ENCODE results near the gene SH3RF3.

Gene SH3RF3

DNA sequence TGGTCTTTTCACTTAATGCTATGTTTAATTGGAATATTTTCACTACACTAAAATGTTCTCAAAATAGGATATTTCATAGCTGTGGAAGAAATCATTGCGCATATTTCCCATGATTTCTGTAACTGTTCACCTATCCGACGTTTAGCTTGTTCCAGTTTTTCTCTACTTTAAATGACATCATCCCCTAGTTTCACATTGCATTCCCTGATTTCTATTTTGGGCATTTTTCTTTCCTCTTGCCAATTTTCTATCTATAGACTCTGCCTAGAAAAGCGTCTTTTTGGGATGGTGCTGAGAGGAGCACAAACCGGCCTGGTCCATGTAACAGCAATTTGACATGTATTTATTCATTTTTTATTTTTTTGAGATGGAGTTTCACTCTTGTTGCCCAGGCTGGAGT is 163.4 kb downstream of the SH3RF3 start:
- no peak for DNase-seq

DNA sequence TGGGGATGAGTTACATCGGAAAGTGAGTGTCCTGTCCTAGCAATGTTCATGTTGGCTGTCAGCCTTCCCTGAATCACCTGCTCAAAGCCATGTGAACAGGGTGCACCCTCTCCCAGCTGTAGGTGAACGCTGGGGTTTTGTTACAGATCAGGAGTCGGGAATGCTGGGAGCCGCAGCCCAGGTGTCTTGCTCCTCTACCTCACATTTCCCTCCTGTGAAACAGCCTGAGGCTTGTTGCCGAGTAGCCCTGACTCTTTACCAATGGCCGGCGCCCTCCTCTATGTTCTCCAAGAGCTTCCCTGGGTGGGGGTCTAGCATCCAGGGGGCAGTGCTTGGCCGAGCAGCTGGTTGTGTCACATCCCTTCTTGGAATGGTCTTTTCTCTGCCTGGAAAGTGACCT is 164.7 kb downstream of the SH3RF3 start:
- DNase-seq, result no peak

DNA sequence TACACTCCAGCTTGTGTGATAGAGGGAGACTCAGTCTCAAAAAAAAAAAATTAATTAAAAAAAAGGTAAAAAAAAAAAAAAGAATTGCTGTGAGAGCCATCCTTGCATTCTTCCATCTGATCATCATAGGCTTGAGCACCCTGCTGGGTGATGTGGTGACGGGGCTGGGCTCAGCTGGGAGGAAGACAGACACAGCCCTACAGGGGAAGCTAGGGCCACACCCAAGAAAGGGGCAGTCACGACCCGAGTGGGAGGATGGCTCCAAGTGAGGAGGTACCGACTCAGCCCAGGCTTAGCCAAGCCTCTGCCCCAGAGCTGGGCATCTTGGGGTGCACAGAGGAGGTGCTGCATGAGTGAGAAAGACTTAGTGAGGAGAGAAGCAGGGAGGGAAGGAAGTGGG is 165.5 kb downstream of the SH3RF3 start:
- DNase-seq, result no peak

DNA sequence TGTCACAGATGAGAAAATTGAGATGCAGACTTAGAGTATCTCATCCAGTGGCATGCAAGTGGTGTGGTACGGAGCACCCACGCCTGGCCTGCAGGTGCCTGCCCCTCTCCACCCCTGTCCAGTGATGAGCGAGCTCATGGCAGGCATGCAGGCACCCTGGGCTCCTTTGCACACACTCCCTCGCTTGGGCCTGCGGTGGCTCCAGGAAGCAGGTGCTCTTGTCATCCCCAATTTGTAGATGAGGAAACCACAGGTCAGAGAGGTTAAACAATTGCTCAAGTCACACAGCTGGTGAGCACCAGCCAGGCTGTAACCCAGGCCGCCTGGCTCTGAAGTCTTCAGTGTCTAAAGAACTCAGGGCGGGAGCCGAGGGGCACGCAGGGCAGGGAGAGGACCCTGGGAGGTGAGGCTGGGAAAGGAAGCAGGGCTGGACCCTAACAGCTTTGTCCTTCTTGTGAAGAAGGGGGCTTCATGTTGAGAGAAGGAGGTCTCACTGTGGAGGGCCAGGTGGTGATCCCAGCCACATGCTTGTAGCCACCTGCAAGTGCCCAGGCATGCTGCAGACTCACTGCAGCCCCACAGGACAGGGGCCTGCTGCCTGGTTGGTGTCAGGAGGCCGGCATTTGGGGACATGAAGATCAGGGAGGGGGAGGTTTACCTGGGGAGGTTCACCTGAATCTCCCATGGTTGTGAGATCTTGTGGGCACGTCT is 166.2 kb downstream of the SH3RF3 start:
- DNase-seq, result no peak

DNA sequence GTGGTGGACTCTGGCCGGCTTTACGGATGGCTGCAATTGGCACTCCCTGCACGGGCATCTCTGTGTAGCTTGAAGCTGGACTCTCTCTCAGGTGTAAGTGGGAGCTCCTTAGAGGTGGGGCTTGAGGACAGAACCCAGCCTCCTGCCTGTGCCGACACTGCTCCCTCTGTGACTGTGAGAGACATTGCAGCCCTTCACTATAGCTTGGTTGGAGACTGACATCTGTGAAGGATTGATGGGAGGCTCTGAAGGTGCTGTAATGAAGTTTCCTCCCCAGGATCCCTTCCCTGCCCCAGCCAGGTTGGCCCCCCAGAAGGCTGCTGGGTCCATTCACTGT is 166.7 kb downstream of the SH3RF3 start:
- DNase-seq, result no peak

DNA sequence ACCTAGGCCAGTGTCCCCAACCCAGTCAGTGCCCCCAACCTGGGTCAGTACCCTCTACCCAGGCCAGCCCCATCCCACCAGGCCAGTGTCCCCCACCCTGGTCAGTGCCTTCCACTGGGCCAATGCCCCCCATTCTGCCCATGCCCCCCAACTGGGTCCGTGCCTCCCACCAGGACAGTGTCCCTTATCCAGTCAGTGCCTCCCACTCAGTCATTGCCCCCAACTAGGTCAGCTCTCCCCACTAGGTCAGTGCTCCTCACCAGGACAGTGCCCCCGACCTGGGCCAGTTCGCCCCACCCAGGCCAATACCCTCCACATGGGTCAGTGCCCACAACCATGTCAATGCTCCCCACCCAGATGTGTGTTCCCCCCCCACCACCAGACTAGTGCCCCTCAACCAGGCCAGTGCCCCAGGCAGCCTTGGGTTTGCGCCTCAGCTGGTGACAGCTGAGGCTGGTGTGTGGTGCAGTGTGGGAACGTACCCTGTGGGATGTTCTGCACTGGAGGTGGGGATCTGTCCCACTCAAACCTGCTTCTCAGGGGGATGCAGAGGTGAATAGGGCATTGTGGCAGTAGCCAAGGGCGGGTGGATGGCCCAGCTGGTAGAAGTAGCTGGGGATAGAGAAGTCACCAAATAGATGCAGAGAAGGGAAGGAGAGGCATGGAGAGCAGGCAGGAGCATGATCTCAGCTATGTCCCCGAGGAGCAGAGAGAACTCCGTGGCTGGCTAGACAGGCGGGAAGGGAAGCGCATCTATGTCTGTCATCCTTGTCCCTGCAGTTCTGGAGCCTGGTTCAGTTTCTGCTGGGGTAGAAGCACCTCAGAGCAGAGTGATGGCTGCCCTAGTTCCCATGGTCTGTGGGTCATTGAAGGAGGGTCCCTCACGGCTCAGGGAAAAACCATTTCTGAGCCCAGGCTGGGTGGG is 168.8 kb downstream of the SH3RF3 start:
- DNase-seq, result no peak

DNA sequence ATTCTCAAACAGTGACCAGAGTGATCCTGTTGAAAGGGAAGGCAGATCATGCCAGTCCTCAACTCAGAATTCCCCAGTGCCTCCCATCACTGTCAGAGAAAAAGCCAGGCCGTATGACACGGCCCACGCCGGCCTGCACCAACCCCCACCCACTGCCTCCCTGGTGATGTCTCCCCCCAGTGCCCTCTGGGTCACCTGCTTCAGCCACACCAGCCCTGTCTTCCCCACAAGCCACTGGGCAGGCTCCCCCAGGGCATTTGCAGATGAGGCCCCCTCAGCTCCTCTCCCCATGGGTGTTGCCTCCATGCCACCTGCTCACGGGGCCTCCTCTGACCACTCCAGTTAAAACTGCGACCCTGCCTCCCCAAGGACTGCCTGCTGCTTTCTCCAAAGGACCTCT is 169.8 kb downstream of the SH3RF3 start:
- DNase-seq, result no peak

DNA sequence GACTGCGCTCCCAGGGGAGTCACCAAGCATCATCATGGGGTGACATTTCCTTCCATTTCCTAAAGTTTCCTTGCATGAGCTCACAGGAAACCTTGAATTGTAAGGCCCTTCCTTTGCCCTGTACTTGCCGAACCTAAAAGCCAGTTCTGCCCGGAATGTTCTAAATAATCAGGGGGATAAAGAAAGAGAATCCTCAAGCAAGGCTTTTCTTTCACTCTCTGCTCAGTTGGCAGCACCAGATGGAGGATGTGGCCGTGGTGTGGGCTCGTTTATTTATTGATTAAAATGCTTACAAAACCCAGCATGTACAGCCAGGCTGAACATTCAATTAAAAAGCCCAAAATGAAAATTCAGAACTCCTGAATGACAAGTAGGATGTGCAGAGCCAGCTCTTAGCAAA is 170.5 kb downstream of the SH3RF3 start:
- no peak for DNase-seq

DNA sequence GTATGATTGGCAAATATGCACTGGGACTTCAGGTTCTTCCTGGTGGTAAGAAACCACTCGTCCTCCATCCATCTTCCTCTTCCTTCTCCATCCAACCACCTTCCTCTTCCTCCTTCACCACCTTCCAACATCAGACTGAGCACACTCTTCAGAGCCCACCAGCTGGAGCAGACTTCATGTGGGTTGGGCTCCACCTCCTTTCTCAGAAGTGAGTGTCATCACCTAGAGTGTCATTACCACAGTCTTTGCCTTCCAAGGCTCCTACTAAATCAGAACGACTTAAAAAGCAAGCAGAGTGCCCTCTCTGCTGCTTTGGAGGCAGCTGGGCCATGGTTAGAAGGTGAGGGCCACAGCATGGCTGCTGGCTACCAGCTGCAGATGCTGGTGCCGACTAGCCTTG is 171.6 kb downstream of the SH3RF3 start:
- no peak for DNase-seq

DNA sequence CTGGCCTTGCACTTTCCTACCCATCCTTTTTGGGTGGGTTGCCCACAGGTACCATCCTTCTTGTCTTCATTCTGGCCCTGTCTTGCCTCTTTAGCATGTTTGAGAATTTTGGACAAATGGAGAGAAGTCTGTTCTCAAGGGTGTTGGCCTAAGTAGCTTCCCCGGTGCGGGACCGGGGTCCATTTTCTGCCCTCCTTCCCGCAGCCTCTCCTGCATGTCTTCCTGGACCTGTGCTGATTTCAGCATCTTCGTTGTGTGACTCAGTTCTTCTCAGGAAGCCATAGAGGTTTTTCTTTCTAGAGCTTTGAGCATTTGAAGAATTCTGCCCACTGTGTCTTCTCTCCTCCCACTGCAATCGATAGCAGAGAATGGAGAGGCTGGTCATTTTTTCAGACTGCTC is 172.7 kb downstream of the SH3RF3 start:
- no peak for DNase-seq

DNA sequence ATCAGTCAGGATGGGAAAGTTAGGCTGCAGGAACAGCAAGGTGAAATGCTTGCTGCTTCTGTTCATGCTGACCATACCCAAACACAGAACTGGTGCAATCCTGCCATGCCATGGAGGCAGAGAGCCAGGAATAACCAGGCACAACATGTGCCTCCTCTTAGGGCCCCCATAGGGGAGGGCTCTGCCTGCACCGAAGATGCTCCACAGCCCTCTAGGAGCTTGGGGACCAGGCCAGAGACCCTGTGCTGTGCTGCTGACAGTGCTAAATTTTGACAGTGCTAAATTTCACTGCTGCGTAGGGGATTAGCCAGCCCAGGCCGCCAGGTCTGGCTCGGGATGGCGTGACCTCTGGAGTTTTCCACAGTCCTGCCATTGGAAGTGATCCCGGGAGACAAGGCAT is 173.3 kb downstream of the SH3RF3 start:
- no peak for DNase-seq

DNA sequence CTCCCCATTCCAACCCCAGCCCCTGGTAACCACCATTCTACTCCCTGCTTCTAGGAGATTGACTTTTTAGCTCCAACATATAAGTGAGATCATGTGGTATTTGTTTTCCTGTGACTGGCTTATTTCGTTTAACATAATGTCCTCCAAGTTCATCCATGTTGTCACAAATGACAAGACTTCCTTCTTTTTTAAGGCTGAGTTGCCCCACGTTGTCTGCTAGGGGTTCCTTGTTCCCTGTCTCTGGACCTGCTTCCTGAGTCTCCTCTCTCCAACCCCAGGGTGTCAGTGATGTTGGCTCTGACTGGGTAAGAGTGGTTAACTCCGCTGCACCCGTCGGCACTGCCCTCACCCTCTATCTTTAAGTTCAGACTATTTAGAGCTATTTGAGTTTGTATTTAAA is 175.2 kb downstream of the SH3RF3 start:
- no peak for DNase-seq

DNA sequence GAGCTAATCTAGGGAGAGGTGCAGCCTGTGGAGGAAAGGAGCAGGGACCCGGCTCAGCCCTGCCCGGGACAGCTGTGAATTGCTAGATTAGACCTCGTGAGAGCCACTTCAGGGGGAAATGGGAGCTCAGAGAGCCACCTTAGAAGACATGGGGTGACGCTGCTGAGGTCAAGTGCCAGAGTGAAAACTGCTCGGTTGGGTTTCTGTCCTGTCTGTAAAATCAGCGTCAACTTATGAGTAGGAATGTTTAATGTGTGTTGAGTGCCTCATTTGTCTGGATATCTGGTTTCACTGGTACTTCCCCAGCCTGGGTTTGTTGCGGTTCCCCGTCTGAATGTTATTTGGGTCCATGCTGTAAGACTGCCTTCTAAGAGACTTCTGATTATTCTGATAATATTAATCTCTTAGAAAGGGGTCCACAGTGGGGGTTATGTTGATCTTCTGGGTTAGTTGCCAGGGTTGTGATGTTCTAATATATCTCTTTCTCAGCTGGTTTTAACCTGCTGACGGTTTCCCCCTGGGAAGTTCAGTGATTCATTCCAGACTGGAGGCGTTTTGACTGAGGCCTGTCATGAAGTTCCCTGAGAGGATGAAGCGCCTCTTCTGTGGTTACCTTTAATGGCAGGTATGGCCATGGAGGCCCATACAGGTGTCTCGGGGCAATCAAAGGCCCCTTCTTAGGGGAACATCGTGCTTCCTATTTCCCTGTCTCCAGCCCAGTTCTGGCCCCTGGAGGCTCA is 175.9 kb downstream of the SH3RF3 start:
- DNase-seq, result no peak

DNA sequence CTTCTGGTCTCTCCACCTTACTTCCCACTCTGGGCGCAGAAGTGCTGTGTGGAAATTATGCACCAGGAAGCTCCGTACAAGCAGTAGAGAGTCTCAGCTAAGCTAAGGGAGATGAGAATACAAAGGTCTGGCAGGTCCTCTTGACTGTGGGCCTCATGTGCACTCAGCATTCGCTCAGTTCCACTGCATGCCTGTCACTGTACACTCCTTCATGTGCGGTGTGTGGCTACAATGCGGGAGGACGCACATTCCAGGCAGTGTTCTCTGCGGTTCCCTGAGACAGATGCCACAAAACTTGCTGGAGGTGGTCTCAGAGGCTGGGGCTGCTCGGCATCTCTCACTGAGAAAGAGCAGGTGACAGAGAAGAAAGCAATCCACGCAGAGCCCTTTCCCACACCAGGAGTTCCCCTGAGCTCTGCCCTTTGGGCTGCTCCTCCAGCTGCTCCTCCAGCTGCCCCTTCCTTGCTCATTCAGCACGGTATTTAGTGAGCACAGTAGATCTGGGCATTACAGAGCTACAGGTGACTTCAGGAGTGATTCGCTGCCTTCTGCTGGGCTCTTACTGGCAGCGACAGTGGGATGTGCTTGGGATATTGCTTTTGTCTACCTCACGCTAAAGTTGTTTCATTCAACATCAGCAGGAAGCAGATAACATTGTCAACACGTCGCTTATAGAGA is 176.6 kb downstream of the SH3RF3 start:
- DNase-seq, result no peak

DNA sequence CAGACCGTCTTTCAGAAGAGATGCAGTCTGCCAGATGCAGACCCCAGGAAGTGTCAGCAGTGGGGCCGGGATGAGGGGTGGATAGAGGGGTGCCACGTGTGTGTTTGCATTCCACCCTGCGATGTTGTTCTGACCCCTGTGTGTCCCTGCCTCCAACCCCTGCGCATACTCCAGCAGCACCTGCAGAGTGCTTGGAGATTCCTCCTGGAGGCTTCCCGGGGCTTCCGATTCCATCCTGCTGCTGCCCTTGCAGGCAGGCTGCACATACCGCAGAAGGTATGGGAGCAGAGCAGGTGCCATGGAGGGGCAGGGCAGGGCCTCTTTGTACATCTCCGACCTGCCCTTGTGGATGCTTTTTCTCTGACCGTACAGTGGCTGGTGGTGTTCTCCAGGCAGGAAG is 177.2 kb downstream of the SH3RF3 start:
- DNase-seq, result no peak

DNA sequence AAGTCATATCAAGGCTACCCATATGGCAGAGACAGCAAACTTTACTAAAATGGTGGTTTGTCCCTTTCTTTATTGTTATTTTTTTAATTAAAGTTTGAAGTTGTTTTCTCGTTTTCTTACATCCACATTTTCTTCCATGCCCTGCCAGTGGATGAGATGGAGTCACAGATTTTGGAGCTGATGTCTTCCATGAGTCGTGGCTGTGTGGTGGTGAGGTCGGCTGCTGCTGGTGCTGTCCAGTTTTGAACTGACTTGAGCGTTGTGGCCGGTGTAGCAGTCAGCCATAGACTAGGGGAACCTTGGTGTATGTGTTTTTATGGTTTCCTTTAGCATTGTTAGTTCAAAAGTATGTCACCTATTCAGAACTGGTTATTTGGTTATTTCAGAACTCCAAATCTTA is 182.8 kb downstream of the SH3RF3 start:
- no peak for DNase-seq

DNA sequence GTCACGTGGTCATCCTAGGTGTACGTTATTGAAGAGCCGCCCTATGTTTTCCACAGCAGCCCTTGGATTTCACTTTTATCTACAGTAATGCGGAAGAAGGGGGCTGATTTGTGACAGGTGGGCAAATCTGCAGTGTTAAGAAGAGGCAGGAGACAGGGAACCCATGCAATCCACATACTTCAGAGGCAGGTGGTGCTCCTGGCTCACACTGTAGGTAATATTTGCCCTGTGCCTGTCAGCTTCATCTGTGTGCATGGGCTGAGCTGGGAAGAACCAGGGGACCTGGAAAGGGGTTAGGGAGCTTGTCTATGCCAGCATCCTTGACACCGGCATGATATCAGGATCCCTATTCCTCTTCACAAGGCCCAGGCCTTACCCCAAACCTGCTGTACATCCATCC is 183.9 kb downstream of the SH3RF3 start:
- no peak for DNase-seq

DNA sequence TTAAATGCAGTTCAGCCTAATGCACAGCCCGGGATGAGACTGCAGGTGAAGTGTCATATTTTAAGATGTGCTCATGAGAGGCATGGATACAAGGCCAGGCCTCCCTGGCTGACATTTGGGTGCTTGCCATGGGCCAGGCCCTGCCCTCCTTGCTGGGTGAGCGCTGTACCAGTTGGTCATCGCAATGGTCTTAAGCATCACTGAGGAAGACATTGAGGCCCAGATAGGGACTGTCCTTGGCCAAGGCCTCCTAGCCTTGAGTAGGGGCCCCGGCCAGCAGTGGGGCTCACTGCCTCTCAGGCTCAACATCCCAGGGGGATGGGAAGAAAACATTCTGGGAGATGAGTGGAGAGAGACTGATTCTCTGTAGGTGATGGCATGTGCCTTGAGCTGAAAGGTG is 184.3 kb downstream of the SH3RF3 start:
- no peak for DNase-seq

DNA sequence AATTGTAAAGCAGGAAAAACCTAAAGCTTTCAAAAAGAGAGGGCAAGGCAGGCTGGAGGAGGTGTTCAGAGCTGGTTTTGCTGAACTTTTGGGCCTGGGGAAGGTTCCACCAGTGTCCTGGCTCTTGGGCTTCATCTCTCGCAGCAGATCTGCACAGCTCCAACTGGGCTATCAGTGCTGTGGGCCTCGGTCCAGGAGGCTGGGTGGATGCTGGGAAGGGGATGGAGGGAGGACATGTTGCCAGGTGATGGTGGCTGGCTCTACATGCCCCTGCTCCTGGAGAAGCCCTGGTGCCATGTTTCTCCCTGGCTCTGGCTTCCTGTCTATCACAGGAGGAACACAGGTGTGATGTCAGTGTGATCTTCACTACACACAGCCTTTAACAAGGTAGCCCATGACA is 187.1 kb downstream of the SH3RF3 start:
- no peak for DNase-seq

DNA sequence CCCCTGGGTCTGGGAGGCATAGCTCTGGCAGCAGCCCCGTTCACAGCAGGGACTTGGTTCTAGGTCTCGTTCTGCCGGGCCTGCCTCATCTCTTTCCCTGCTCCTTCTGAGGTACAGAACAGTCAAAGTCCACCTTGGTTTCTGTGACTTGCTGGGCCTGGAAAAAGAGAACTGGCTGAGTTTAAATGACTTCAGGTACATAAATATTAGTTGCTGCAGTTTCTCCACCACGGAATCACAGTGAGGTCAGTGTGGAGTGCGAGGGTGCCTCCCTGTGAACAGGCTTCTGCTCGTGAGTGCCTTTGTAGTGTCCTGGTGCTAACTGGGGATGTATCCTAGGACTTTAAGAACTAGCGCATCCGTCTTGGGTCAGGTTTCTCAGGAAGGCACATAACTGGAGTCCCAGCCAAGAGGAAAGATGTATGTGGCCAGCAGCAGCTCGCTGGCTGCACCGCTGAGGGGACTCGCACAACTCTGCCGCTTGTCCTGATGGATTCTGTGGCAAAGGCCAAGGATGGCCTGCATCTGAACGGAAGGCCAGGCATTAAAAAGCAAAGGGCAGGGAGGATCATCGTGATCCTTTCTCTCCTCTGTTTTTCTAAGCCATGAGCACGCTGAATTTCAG is 188.6 kb downstream of the SH3RF3 start:
- DNase-seq, result no peak

DNA sequence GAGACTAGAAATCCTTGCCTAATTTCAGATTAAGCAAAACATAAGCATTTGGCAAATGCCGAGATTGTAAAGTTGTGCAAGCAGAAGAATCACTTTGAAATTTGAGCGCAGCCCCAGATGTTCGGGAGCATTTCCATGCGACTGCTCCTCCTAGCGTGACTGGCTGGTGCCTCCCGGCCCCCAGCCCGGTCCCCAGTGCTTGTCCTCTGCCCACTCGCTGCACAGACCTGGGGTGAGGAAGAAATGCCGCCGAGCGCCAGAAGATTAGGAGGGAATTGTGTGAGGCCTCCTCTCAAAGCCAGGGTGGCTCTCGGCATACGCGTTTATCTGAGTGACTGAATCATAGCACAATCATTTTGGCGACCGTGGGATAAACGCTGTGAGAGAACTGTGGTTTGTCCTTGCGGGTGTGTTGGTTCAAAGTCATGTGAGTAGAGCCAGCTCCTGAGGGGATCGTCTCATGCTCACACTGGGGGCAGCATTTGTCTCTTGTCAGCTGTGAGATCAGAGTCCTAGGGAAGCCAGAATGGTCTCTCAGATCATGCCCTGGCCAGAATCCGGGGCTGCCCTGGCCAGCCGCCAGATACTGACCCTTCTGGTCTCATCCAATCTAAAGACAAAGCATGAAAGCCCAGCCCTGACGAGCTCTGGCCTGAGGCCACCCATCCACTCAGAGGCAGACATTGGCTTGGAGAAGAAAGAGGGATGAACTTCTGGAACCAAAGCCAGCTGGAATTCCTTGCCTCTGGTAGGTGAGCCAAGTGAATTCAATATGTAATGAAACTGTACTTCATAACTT is 189.3 kb downstream of the SH3RF3 start:
- no peak for DNase-seq

DNA sequence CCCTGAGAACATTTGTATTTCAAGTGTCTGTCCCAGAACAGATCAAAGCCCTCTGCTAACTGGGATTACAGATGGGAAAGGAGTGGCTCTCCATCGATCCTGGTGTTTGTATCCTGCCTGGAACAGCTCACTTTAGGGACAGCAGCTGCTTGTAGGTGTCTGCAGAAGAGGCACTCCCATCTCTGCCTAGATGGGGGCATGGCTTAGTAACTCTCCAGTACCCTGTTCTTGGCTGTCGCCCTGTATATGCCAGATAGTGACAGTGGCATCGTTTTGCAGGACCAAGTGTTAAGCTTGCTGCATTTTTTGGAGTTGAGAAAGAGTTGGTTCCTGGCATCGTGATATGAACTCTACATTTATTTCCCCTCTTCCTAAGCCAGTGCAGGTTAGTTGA is 189.9 kb downstream of the SH3RF3 start:
- DNase-seq, result no peak

Measured in effector CD8-positive, alpha-beta T cell (primary cell).